Upper lobe of right lung (tissue), 1 donor: ENCODE results near the gene RFK. TPM values are rescaled to one million over a fixed set of nuclear protein-coding genes. Genes with fewer than 3 reads are reported as not detected.

ENCODE experiments used
- ATAC-seq: fragments of 200-7000 bp; cut with Tn5 transposase; one replicate; pipeline ENCODE4 v1.9.1; 2020; ENCODE audit warnings: mild to moderate bottlenecking, moderate library complexity
- DNase-seq: peaks from one replicate; pipeline ENCODE4 v3.0.0-alpha.2; 2020
- H3K27ac ChIP-seq: fragments of 200-600 bp; one replicate; pipeline ENCODE4 v1.8.0; 2022
- H3K27me3 ChIP-seq: fragments of 200-600 bp; one replicate; pipeline ENCODE4 v1.8.0; 2022; ENCODE audit warnings: mild to moderate bottlenecking
- H3K36me3 ChIP-seq: fragments of 200-600 bp; one replicate; pipeline ENCODE4 v1.8.0; 2022
- H3K4me1 ChIP-seq: fragments of 200-600 bp; one replicate; pipeline ENCODE4 v1.8.0; 2022
- H3K4me3 ChIP-seq: fragments of 200-600 bp; one replicate; pipeline ENCODE4 v1.8.0; 2022; ENCODE audit warnings: mild to moderate bottlenecking
- H3K9me3 ChIP-seq: fragments of 200-600 bp; one replicate; pipeline ENCODE4 v1.8.0; 2022
- CTCF ChIP-seq: fragments of 200-600 bp; IDR thresholded peaks from one replicate; pipeline ENCODE4 v1.8.0; 2022; ENCODE audit warnings: antibody characterized with exemption
- intact Hi-C: fragments of 100-400 bp; cut with DNase I; formaldehyde crosslinking; loops from one replicate; pipeline ENCODE4 v1.11.0; 2022
- total RNA-seq: library from RNA; stranded (reverse); fragmentation: NEBNext Ultra II Directional; extraction: Animal tissue kit (Norgen Biotek cat#: 25700); gene quantifications from one replicate; pipeline ENCODE4 v1.2.1, GENCODE V29; 2021
- donor health status: DM: no; HTN: yes; CAD: no; lungs with severe emphysema.

RFK gene
- total RNA-seq, 1 donor from 2014 or later = 19.4 TPM

GRCh38 chr9:76358628-76359280 lies 35.5 kb downstream of the RFK start:
- H3K36me3 ChIP-seq = no peaks in the 10 kb centered on the region
- H3K4me3 ChIP-seq = no peak overlapping the region
- no peak overlapping the region for H3K27ac ChIP-seq
- intact Hi-C loops = no loop called here
- no peak for ATAC-seq
- no peaks in the 10 kb centered on the region for H3K9me3 ChIP-seq
- DNase-seq = no peak
- H3K4me1 ChIP-seq = no peaks in the 10 kb centered on the region
- TF ChIP-seq CTCF = no peak
- no peaks in the 10 kb centered on the region for H3K27me3 ChIP-seq

- TF ChIP-seq CTCF = no peak
- no peak for DNase-seq
- ATAC-seq = no peak
- no peaks in the 10 kb centered on the region for H3K4me1 ChIP-seq
- H3K4me3 ChIP-seq = no peak overlapping the region
- H3K27me3 ChIP-seq = no peaks in the 10 kb centered on the region
- intact Hi-C loops = no loop called here
- H3K36me3 ChIP-seq = no peaks in the 10 kb centered on the region
- no peak overlapping the region for H3K27ac ChIP-seq
- no peaks in the 10 kb centered on the region for H3K9me3 ChIP-seq
These were observed 36.7 kb downstream of the RFK start for GRCh38 chr9:76357555-76357954.

- no peaks in the 10 kb centered on the region for H3K36me3 ChIP-seq
- no peak overlapping the region for H3K4me3 ChIP-seq
- H3K27me3 ChIP-seq = no peaks in the 10 kb centered on the region
- no peaks in the 10 kb centered on the region for H3K4me1 ChIP-seq
- H3K27ac ChIP-seq = no peak overlapping the region
- ATAC-seq (no peak), DNase-seq (no peak)
- no peak for TF ChIP-seq CTCF
- intact Hi-C loops = no loop called here
- H3K9me3 ChIP-seq = no peaks in the 10 kb centered on the region
These were observed 38.3 kb downstream of the RFK start for GRCh38 chr9:76355886-76356285.

- no peak for ATAC-seq
- Histone ChIP-seq H3K9me3 (no peaks in the 10 kb centered on the region), H3K4me3 (no peak overlapping the region), H3K27me3 (no peaks in the 10 kb centered on the region), H3K4me1 (no peaks in the 10 kb centered on the region), H3K36me3 (no peaks in the 10 kb centered on the region), H3K27ac (no peak overlapping the region)
- no peak for DNase-seq
- no peak for TF ChIP-seq CTCF
- intact Hi-C loops = no loop called here
These were observed 40.0 kb downstream of the RFK start for GRCh38 chr9:76354221-76354620.

GRCh38 chr9:76353280-76353679 lies 40.9 kb downstream of the RFK start:
- ATAC-seq = no peak
- TF ChIP-seq CTCF = no peak
- no peaks in the 10 kb centered on the region for H3K27me3 ChIP-seq
- no peak for DNase-seq
- no peaks in the 10 kb centered on the region for H3K9me3 ChIP-seq
- H3K4me1 ChIP-seq = no peaks in the 10 kb centered on the region
- H3K4me3 ChIP-seq = no peak overlapping the region
- H3K36me3 ChIP-seq = no peaks in the 10 kb centered on the region
- intact Hi-C loops = no loop called here
- no peak overlapping the region for H3K27ac ChIP-seq

- Histone ChIP-seq H3K4me3 (no peak overlapping the region), H3K27ac (no peak overlapping the region), H3K27me3 (no peaks in the 10 kb centered on the region), H3K9me3 (no peaks in the 10 kb centered on the region), H3K36me3 (no peaks in the 10 kb centered on the region), H3K4me1 (no peaks in the 10 kb centered on the region)
- intact Hi-C loops = no loop called here
- DNase-seq (no peak), ATAC-seq (no peak)
- TF ChIP-seq CTCF = no peak
These were observed 42.1 kb downstream of the RFK start for GRCh38 chr9:76352026-76352620.
